GM23338 (cell line): ENCODE results near the gene LIMCH1. TPM values are rescaled to one million over a fixed set of nuclear protein-coding genes. Genes with fewer than 3 reads are reported as not detected.

Experiments used
- ATAC-seq: fragments of 200-7000 bp; cut with Tn5 transposase; 3 replicates; pipeline ENCODE4 v1.9.1; 2020
- DNase-seq: peaks from one replicate; pipeline ENCODE4 v3.0.0-alpha.2; 2015; ENCODE audit warnings: low spot score
- H2AFZ ChIP-seq: fragments of 200-600 bp; sonication (generic); 2 replicates; pipeline ENCODE4 v1.8.0; 2016; ENCODE audit warnings: antibody characterized with exemption, mild to moderate bottlenecking, moderate library complexity
- H3F3A ChIP-seq: fragments of 200-600 bp; sonication (generic); replicated peaks from 2 replicates; pipeline ENCODE4 v1.8.0; 2017; ENCODE audit warnings: antibody characterized with exemption, mixed run types, low read depth
- H3K27ac ChIP-seq: fragments of 200-600 bp; sonication (generic); 2 replicates; pipeline ENCODE4 v1.6.1; 2016; ENCODE audit warnings: low read depth
- H3K27me3 ChIP-seq: fragments of 200-600 bp; sonication (generic); 2 replicates; pipeline ENCODE4 v1.8.0; 2016; ENCODE audit warnings: mild to moderate bottlenecking, mixed run types, moderate library complexity; ENCODE audit not compliant: insufficient read depth
- H3K36me3 ChIP-seq: fragments of 200-600 bp; sonication (generic); 2 replicates; pipeline ENCODE4 v1.8.0; 2016; ENCODE audit warnings: mild to moderate bottlenecking; ENCODE audit not compliant: insufficient read depth
- H3K4me1 ChIP-seq: fragments of 200-600 bp; sonication (generic); 2 replicates; pipeline ENCODE4 v1.8.0; 2016; ENCODE audit warnings: mild to moderate bottlenecking, moderate library complexity; ENCODE audit not compliant: insufficient read depth
- H3K4me2 ChIP-seq: fragments of 200-600 bp; sonication (generic); 2 replicates; pipeline ENCODE4 v1.7.1; 2017; ENCODE audit warnings: mixed run types
- H3K4me3 ChIP-seq: fragments of 200-600 bp; sonication (generic); 2 replicates; pipeline ENCODE4 v1.6.1; 2016; ENCODE audit warnings: mixed run types
- H3K79me2 ChIP-seq: fragments of 200-600 bp; sonication (generic); replicated peaks from 2 replicates; pipeline ENCODE4 v1.8.0; 2017; ENCODE audit warnings: mild to moderate bottlenecking; ENCODE audit not compliant: insufficient read depth
- H3K9me2 ChIP-seq: fragments of 200-600 bp; sonication (generic); 2 replicates; pipeline ENCODE4 v1.8.0; 2017; ENCODE audit not compliant: insufficient read depth
- H4K20me1 ChIP-seq: fragments of 200-600 bp; sonication (generic); replicated peaks from 2 replicates; pipeline ENCODE4 v1.8.0; 2017; ENCODE audit warnings: mild to moderate bottlenecking; ENCODE audit not compliant: insufficient read depth
- H3K27ac Mint-ChIP-seq: 2 replicates; pipeline ENCODE4 v1.8.0; 2020; ENCODE audit warnings: inconsistent platforms, mild to moderate bottlenecking, moderate library complexity, mixed read lengths
- H3K27me3 Mint-ChIP-seq: 3 replicates; pipeline ENCODE4 v1.8.0; 2022; ENCODE audit warnings: low read depth, mild to moderate bottlenecking, moderate library complexity, mixed read lengths, inconsistent platforms; ENCODE audit not compliant: insufficient read depth, poor library complexity
- H3K36me3 Mint-ChIP-seq: 3 replicates; pipeline ENCODE4 v1.8.0; 2021; ENCODE audit warnings: low read depth, mild to moderate bottlenecking, inconsistent platforms, moderate library complexity, mixed read lengths
- H3K4me1 Mint-ChIP-seq: 3 replicates; pipeline ENCODE4 v1.8.0; 2020; ENCODE audit warnings: mild to moderate bottlenecking, inconsistent platforms, mixed read lengths
- H3K4me3 Mint-ChIP-seq: 3 replicates; pipeline ENCODE4 v1.8.0; 2021; ENCODE audit warnings: moderate library complexity, mild to moderate bottlenecking, inconsistent platforms, mixed read lengths
- H3K9me3 Mint-ChIP-seq: 3 replicates; pipeline ENCODE4 v1.8.0; 2020; ENCODE audit warnings: moderate library complexity, mild to moderate bottlenecking, inconsistent platforms, mixed read lengths
- CREB1 ChIP-seq: fragments of 250-450 bp; sonication (Bioruptor Pico); IDR thresholded peaks from 2 replicates; pipeline ENCODE4 v1.5.0; 2020; ENCODE audit warnings: low read depth, mild to moderate bottlenecking, moderate library complexity
- CTCF ChIP-seq, 2 experiments: fragments of 200-600 bp in 1 of 2; sonication (generic) in 1 of 2; conservative IDR thresholded peaks; 2 replicates each; pipeline versions ENCODE4 v1.5.1 to v1.6.1; 2016 to 2017; ENCODE audit warnings: antibody characterized with exemption in 2 of 2, low read depth in 2 of 2, mild to moderate bottlenecking in 2 of 2, moderate library complexity in 1 of 2
- ETS1 ChIP-seq: IDR thresholded peaks from 2 replicates; pipeline ENCODE4 v1.6.1; 2016; ENCODE audit warnings: antibody characterized with exemption
- EZH2 ChIP-seq: fragments of 200-600 bp; sonication (generic); IDR thresholded peaks from one replicate; pipeline ENCODE4 v1.8.0; 2017; ENCODE audit warnings: antibody characterized with exemption, mild to moderate bottlenecking, low read depth; ENCODE audit not compliant: unreplicated experiment
- EZH2phosphoT487 ChIP-seq: fragments of 200-600 bp; sonication (generic); IDR thresholded peaks from one replicate; pipeline ENCODE4 v1.8.1; 2018; ENCODE audit warnings: antibody characterized with exemption; ENCODE audit not compliant: unreplicated experiment
- JUNB ChIP-seq: IDR thresholded peaks from one replicate; pipeline ENCODE4 v1.6.1; 2016; ENCODE audit warnings: antibody characterized with exemption; ENCODE audit not compliant: unreplicated experiment
- NANOG ChIP-seq: IDR thresholded peaks from 2 replicates; pipeline ENCODE4 v1.6.1; 2016; ENCODE audit warnings: antibody characterized with exemption, borderline replicate concordance
- POLR2AphosphoS5 ChIP-seq: IDR thresholded peaks from 2 replicates; pipeline ENCODE4 v1.6.1; 2016; ENCODE audit warnings: antibody characterized with exemption, low read depth
- REST ChIP-seq: IDR thresholded peaks from one replicate; pipeline ENCODE4 v1.6.1; 2018; ENCODE audit warnings: antibody characterized with exemption; ENCODE audit not compliant: unreplicated experiment
- STAT1 ChIP-seq: IDR thresholded peaks from one replicate; pipeline ENCODE4 v1.6.1; 2016; ENCODE audit warnings: antibody characterized with exemption; ENCODE audit not compliant: unreplicated experiment
- ZNF114 ChIP-seq: fragments of 250-450 bp; sonication (Bioruptor Pico); IDR thresholded peaks from 2 replicates; pipeline ENCODE4 v1.5.0; 2020; ENCODE audit warnings: mild to moderate bottlenecking, moderate library complexity
- ZNF331 ChIP-seq: fragments of 250-450 bp; sonication (Bioruptor Pico); IDR thresholded peaks from 2 replicates; pipeline ENCODE4 v1.5.0; 2020; ENCODE audit warnings: low read depth, mild to moderate bottlenecking, moderate library complexity
- polyA plus RNA-seq: library from polyadenylated mRNA; unstranded; fragments of >200 nt; fragmentation: Nextera tagmentation; extraction: Ambion mirVana; gene quantifications from 2 replicates; pipeline ENCODE4 v1.2.1, GENCODE V29; 2016
- total RNA-seq: library from RNA; depleted of rRNA; stranded (reverse); fragments of >200 nt; shearing (Covaris generic); gene quantifications from 2 replicates; pipeline ENCODE4 v1.2.3, GENCODE V29; 2014

LIMCH1 gene
- total and polyA plus RNA-seq, 2 experiments from 2014 or later = 1.5 TPM

GRCh38 chr4:41696763-41697162, 158.8 kb downstream of the LIMCH1 start:
- no peak overlapping the region for H3K4me3 Mint-ChIP-seq
- H3K36me3 Mint-ChIP-seq = no peaks in the 10 kb centered on the region
- Histone ChIP-seq H3K79me2 (no peaks in the 10 kb centered on the region), H3K27me3 (no peaks in the 10 kb centered on the region), H4K20me1 (no peaks in the 10 kb centered on the region), H3F3A (no peaks in the 10 kb centered on the region), H3K36me3 (no peaks in the 10 kb centered on the region), H3K27ac (no peak overlapping the region), H3K4me1 (no peaks in the 10 kb centered on the region), H2AFZ (no peak overlapping the region), H3K4me3 (no peak overlapping the region), H3K9me2 (no peaks in the 10 kb centered on the region), H3K4me2 (no peak overlapping the region)
- no peaks in the 10 kb centered on the region for H3K27me3 Mint-ChIP-seq
- TF ChIP-seq ZNF114 (CRISPR knock-in tag) (no peak), EZH2 (no peak), CREB1 (CRISPR knock-in tag) (no peak), POLR2AphosphoS5 (no peak), STAT1 (no peak), EZH2phosphoT487 (no peak), REST (no peak), NANOG (no peak)
- peaks cover 9% of the 10 kb centered on the region for H3K4me1 Mint-ChIP-seq
- no peak overlapping the region for H3K27ac Mint-ChIP-seq
- H3K9me3 Mint-ChIP-seq = no peaks in the 10 kb centered on the region
- ATAC-seq (peak; percentile 35; the same call in 1 of the 3 replicates), DNase-seq (peak; percentile 23)

GRCh38 chr4:41701983-41702382, 164.0 kb downstream of the LIMCH1 start:
- Histone ChIP-seq H3K36me3 (no peaks in the 10 kb centered on the region), H4K20me1 (no peaks in the 10 kb centered on the region), H3K4me1 (no peaks in the 10 kb centered on the region), H3K4me2 (no peak overlapping the region), H3F3A (no peaks in the 10 kb centered on the region), H3K9me2 (no peaks in the 10 kb centered on the region), H3K27me3 (no peaks in the 10 kb centered on the region), H2AFZ (no peak overlapping the region), H3K27ac (no peak overlapping the region), H3K79me2 (no peaks in the 10 kb centered on the region), H3K4me3 (no peak overlapping the region)
- no peaks in the 10 kb centered on the region for H3K4me1 Mint-ChIP-seq
- no peaks in the 10 kb centered on the region for H3K27me3 Mint-ChIP-seq
- ATAC-seq (no peak), DNase-seq (no peak)
- H3K9me3 Mint-ChIP-seq = no peaks in the 10 kb centered on the region
- no peak overlapping the region for H3K27ac Mint-ChIP-seq
- H3K36me3 Mint-ChIP-seq = no peaks in the 10 kb centered on the region
- no peak overlapping the region for H3K4me3 Mint-ChIP-seq
- TF ChIP-seq JUNB = no peak
- TF ChIP-seq EZH2 = no peak
- no peak for TF ChIP-seq STAT1
- TF ChIP-seq CTCF (conservative IDR thresholded peaks at IDR 0.05; ENCODE audit: low read depth in 2 of 2) = no peak
- no peak for TF ChIP-seq CREB1 (CRISPR knock-in tag)
- no peak for TF ChIP-seq EZH2phosphoT487
- no peak for TF ChIP-seq ZNF114 (CRISPR knock-in tag)
- no peak for TF ChIP-seq NANOG
- no peak for TF ChIP-seq ETS1
- no peak for TF ChIP-seq POLR2AphosphoS5
- TF ChIP-seq ZNF331 (CRISPR knock-in tag) = no peak
- TF ChIP-seq REST = no peak
